HG03280 (cell line): ENCODE data around the gene CAMK1D.
"Not testable (repeated sequence)": the region's sequence is repeated elsewhere in the genome, so short reads cannot be mapped to it uniquely, and the experiment has no call there.

Experiments
- ATAC-seq: cut with Tn5 transposase; IDR thresholded peaks from one replicate; pipeline ENCODE4 v1.9.1; 2021; ENCODE audit warnings: mild to moderate bottlenecking, moderate library complexity; ENCODE audit not compliant: unreplicated experiment

The CAMK1D gene

GRCh38 chr10:12546160-12546802 is 196.9 kb downstream of the CAMK1D start:
- ATAC-seq, result not testable (repeated sequence)

GRCh38 chr10:12547301-12547771 is 198.0 kb downstream of the CAMK1D start:
- no peak for ATAC-seq

- no peak for ATAC-seq
These were observed 199.9 kb downstream of the CAMK1D start for GRCh38 chr10:12549297-12549696.

GRCh38 chr10:12550994-12551393 is 201.6 kb downstream of the CAMK1D start:
- ATAC-seq, result no peak

- no peak for ATAC-seq
These were observed 206.7 kb downstream of the CAMK1D start for GRCh38 chr10:12556039-12556438.

- no peak for ATAC-seq
These were observed 210.3 kb downstream of the CAMK1D start for GRCh38 chr10:12559578-12560178.

- no peak for ATAC-seq
These were observed 212.0 kb downstream of the CAMK1D start for GRCh38 chr10:12561307-12561706.

GRCh38 chr10:12561720-12562119 is 212.4 kb downstream of the CAMK1D start:
- ATAC-seq, result no peak

GRCh38 chr10:12563489-12563888 is 214.1 kb downstream of the CAMK1D start:
- no peak for ATAC-seq

GRCh38 chr10:12564173-12564572 is 214.8 kb downstream of the CAMK1D start:
- ATAC-seq, result no peak

- ATAC-seq, result no peak
These were observed 217.1 kb downstream of the CAMK1D start for GRCh38 chr10:12566161-12567115.

GRCh38 chr10:12568391-12569009 is 219.2 kb downstream of the CAMK1D start:
- ATAC-seq, result no peak

GRCh38 chr10:12572281-12572680 is 222.9 kb downstream of the CAMK1D start:
- ATAC-seq, result no peak

- no peak for ATAC-seq
These were observed 228.3 kb downstream of the CAMK1D start for GRCh38 chr10:12577610-12578009.

GRCh38 chr10:12579954-12580858 is 230.9 kb downstream of the CAMK1D start:
- no peak for ATAC-seq

- no peak for ATAC-seq
These were observed 234.7 kb downstream of the CAMK1D start for GRCh38 chr10:12583891-12584595.

GRCh38 chr10:12586741-12587140 is 237.4 kb downstream of the CAMK1D start:
- no peak for ATAC-seq

- no peak for ATAC-seq
These were observed 238.1 kb downstream of the CAMK1D start for GRCh38 chr10:12587451-12587888.

- ATAC-seq, result no peak
These were observed 238.9 kb downstream of the CAMK1D start for GRCh38 chr10:12588091-12588860.
